Measurements from ENCODE around the gene MFSD11.

The MFSD11 gene

GRCh38 chr17:76713765-76714164 lies 24.2 kb upstream of the MFSD11 start:
- in situ Hi-C loops (cut with HindIII; ENCODE audit: low pct_ligation_motif_present, low sequenced_read_pairs), result no loop called here
- Histone ChIP-seq H3K27ac (no peak overlapping the region), H3K27me3 (replicated peaks) (no peaks in the 10 kb centered on the region), H3K4me3 (ENCODE audit: low read depth, low read length) (no peak overlapping the region), H3K36me3 (replicated peaks) (peaks cover 41% of the 10 kb centered on the region)
- DNase-seq, result no peak
- TF ChIP-seq CTCF (IDR thresholded peaks at IDR 0.05; ENCODE audit: low read depth, low read length, missing control alignments), result no peak

GRCh38 chr17:76714336-76714735 lies 23.6 kb upstream of the MFSD11 start:
- in situ Hi-C loops (cut with HindIII; ENCODE audit: low pct_ligation_motif_present, low sequenced_read_pairs), result no loop called here

DNA sequence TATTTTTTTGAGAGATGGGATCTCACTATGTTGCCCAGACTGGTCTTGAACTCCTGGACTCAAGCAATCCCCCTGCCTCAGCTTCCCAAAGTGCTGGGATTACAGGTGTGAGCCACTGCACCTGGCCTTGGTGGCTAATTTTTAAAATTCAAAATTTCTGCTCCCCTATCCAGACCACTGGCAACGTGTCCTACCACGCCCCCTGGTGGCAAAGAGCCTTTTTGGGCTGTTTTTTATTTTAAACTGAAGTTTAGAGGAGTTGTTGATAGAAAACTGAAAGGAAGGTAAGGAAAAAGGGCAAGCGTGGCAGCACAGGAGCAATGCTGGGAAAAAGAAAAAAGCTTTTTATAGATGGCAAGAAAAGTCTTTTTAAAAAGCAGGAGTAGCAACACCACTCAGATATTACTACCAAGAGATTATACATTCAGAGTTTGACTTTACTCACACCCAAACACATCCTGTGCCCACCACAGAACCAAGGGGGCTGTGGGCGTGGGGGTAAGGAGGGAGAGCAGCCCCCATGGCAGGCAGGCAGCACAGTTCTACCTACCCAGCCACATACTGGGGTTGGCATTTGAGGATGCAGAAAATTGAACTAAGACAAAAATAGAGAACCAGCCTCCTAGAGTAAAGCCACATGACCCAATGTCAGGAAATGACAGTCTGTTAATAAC lies 23.0 kb upstream of the MFSD11 start:
- H3K27ac ChIP-seq, result peak overlapping the region; percentile 98
- no peak overlapping the region for H3K4me3 ChIP-seq (ENCODE audit: low read depth, low read length)
- TF ChIP-seq CTCF (IDR thresholded peaks at IDR 0.05; ENCODE audit: low read depth, low read length, missing control alignments), result peak; percentile 83
- no peak for DNase-seq
- in situ Hi-C loops (cut with HindIII; ENCODE audit: low pct_ligation_motif_present, low sequenced_read_pairs), result no loop called here
- no peaks in the 10 kb centered on the region for H3K27me3 ChIP-seq (replicated peaks)
- H3K36me3 ChIP-seq (replicated peaks), result peaks cover 53% of the 10 kb centered on the region

More at GRCh38 chr17:76714336-76714735, 23.6 kb upstream of the MFSD11 start:
- H3K4me3 ChIP-seq (ENCODE audit: low read depth, low read length), result no peak overlapping the region
- H3K27me3 ChIP-seq (replicated peaks), result no peaks in the 10 kb centered on the region
- H3K36me3 ChIP-seq (replicated peaks), result peaks cover 47% of the 10 kb centered on the region
- H3K27ac ChIP-seq, result no peak overlapping the region
- no peak for DNase-seq
- TF ChIP-seq CTCF (IDR thresholded peaks at IDR 0.05; ENCODE audit: low read depth, low read length, missing control alignments), result no peak

- H3K4me3 ChIP-seq (ENCODE audit: low read depth, low read length), result no peak overlapping the region
- in situ Hi-C loops (cut with HindIII; ENCODE audit: low pct_ligation_motif_present, low sequenced_read_pairs), result no loop called here
- TF ChIP-seq CTCF (IDR thresholded peaks at IDR 0.05; ENCODE audit: low read depth, low read length, missing control alignments), result no peak
- peak overlapping the region; percentile 98 for H3K27ac ChIP-seq
- DNase-seq, result no peak
- H3K27me3 ChIP-seq (replicated peaks), result no peaks in the 10 kb centered on the region
- H3K36me3 ChIP-seq (replicated peaks), result peaks cover 55% of the 10 kb centered on the region
These were observed 22.5 kb upstream of the MFSD11 start for GRCh38 chr17:76715496-76715830.

DNA sequence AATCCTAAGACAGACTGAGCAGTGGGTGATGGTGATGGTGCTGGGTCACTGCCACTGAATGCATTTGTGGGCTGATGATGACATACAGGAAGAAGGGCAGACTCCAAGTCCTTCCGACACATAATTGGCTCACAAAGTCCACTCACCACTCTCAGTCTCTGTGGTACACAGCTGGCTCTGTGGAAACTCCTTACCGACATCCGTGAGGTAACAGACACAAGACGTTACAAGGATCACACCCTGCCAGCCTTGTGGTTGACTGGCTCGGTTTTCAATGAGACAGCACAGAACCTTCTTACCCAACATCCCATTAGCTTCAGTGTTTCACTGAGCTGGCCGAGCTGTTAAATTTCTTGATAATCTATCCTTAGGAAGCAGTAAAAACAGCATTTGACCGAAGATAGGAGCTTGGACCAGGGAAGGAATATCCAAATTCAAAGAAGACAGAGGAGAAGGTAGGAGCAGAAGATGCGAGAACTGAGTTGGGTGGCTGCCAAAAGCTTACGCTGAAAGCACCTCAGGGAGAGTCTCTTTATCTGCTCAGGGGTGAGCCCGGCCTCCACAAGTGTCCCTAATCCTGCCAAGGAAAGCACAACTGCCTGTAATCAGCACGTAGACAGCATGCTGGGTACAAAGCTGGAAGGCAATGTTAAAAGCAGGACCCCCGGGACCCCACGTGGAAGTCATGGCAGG lies 21.6 kb upstream of the MFSD11 start:
- Histone ChIP-seq H3K27ac (peak overlapping the region; percentile 98), H3K4me3 (ENCODE audit: low read depth, low read length) (peak overlapping the region; percentile 31), H3K36me3 (replicated peaks) (peaks cover 64% of the 10 kb centered on the region), H3K27me3 (replicated peaks) (no peaks in the 10 kb centered on the region)
- TF ChIP-seq CTCF (IDR thresholded peaks at IDR 0.05; ENCODE audit: low read depth, low read length, missing control alignments), result no peak
- DNase-seq, result peak; percentile 99
- in situ Hi-C loops (cut with HindIII; ENCODE audit: low pct_ligation_motif_present, low sequenced_read_pairs), result no loop called here

Data from brain microvascular endothelial cell (primary cell).